ENCODE data around the gene ARL5C.

The ARL5C gene

GRCh38 chr17:39213852-39214251, 47.9 kb upstream of the ARL5C start (continued):
- TF ChIP-seq HIC1 (tag by site-specific recombination; IDR thresholded peaks at IDR 0.05): no peak
- no peak for TF ChIP-seq SP3 (tag by site-specific recombination; IDR thresholded peaks at IDR 0.05)
- TF ChIP-seq RBAK (tag by site-specific recombination; IDR thresholded peaks at IDR 0.05): no peak
- no peak for TF ChIP-seq PRDM2 (tag by site-specific recombination; IDR thresholded peaks at IDR 0.05; ENCODE audit: borderline replicate concordance)
- no peak for TF ChIP-seq ZNF223 (tag by site-specific recombination; IDR thresholded peaks at IDR 0.05)
- no peak for TF ChIP-seq ZNF513 (tag by site-specific recombination; IDR thresholded peaks at IDR 0.05)
- no peak for TF ChIP-seq ZSCAN5A (tag by site-specific recombination; IDR thresholded peaks at IDR 0.05)
- no peak for TF ChIP-seq ZNF426 (tag by site-specific recombination; IDR thresholded peaks at IDR 0.05)
- TF ChIP-seq ZNF692 (tag by site-specific recombination; IDR thresholded peaks at IDR 0.05): no peak
- TF ChIP-seq GLIS1 (tag by site-specific recombination; IDR thresholded peaks at IDR 0.05): no peak
- TF ChIP-seq ZNF645 (tag by site-specific recombination; IDR thresholded peaks at IDR 0.05): no peak
- no peak for TF ChIP-seq ZNF580 (tag by site-specific recombination; IDR thresholded peaks at IDR 0.05)
- no peak for TF ChIP-seq ZNF248 (tag by site-specific recombination; IDR thresholded peaks at IDR 0.05)
- TF ChIP-seq ZNF629 (tag by site-specific recombination; IDR thresholded peaks at IDR 0.05): no peak
- TF ChIP-seq ZNF391 (tag by site-specific recombination; IDR thresholded peaks at IDR 0.05; ENCODE audit: borderline replicate concordance, low read depth): no peak
- no peak for TF ChIP-seq ZNF548 (tag by site-specific recombination; IDR thresholded peaks at IDR 0.05)
